ENCODE measurements around the gene CST6.

The CST6 gene, protein sequence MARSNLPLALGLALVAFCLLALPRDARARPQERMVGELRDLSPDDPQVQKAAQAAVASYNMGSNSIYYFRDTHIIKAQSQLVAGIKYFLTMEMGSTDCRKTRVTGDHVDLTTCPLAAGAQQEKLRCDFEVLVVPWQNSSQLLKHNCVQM

GRCh38 chr11:66011785-66012303, at the start of gene CST6:
Gene CST6 (plus strand): TSS chr11:66012008. CDS start chr11:66012045, 37 bp downstream.
- DNase-seq = no peak

DNA sequence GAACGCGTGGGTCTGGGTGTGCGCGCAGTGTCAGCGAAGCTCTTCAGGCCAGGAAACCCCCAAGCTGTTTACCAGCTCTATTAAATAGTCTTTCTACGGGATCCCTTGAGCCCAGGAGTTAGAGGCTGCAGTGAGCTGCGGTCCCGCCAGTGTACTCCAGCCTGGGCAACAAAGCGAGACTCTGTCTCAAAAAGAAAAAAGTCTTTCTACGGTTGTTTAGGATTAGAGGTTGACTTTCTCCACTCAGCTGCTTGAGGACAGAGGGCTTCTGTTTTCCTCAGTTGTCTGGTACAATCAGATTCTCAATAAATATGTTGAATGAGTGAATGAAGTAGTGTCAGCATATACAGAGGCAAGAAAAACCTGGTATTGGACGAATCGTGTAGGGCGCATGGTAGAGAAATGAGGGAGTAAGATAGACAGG, 49.7 kb upstream of the CST6 start:
- no peak for DNase-seq

DNA sequence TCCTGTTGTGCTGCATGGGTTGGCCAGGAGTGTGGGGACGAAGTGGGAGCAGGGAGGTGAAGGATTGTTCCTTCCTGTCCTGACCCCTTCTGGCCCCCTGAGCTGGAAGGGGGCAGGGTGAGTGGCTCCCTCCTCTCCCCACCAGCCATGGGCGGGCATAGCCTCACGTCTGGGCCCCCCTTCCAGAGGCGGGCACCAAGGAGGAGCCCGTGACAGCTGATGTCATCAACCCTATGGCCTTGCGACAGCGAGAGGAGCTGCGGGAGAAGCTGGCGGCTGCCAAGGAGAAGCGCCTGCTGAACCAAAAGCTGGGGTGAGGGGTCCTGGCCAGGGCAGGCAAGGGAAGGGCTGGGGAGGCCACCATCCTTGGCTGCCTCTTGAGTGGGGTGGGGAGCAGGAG, 46.9 kb upstream of the CST6 start:
- DNase-seq = no peak

GRCh38 chr11:65965986-65966762, 45.6 kb upstream of the CST6 start:
- no peak for DNase-seq

DNA sequence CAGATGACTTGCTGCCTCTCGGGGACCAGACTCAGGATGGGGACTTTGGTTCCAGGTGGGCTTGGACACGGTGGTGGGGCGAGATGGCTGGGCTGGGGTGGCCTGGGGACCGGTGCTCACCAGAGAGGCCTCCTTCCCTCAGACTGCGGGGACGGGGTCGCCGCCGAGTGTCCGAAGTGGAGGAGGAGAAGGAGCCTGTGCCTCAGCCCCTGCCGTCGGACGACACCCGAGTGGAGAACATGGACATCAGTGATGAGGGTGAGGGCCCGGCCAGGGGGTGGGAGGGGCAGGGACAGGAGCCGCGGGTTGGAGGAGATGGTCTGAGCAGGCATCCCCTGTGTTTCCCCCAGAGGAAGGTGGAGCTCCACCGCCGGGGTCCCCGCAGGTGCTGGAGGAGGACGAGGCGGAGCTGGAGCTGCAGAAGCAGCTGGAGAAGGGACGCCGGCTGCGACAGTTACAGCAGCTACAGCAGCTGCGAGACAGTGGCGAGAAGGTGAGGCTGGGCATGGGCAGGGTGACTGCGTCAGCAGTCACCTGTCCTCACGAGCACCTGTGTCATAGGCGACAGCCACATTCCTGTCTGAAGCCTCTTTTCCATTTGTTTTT, 44.4 kb upstream of the CST6 start:
- DNase-seq = no peak

- no peak for DNase-seq
Measured at GRCh38 chr11:65968600-65969482, 43.0 kb upstream of the CST6 start.

DNA sequence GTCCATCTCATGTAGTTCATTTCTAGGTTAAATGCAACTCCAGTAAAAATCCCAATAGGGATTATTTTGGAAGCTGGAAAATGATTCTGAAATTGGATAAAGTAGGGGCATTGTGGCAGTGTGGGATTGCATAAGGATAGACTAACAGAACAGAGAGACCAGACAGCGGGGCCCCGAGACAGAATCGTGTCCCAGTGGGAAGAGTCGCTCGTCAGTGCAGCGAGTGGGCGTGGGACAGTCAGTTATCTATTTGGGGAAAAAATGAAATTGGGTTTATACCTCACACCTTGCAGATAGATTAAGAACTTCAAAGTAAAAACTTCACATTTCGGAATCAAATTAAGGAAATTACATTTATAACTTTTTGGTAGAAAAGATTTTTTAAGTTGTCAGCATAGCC, 39.7 kb upstream of the CST6 start:
- no peak for DNase-seq

GRCh38 chr11:65973439-65974110, 38.2 kb upstream of the CST6 start:
- DNase-seq = peak in 2 of 3 donors; percentile 29 to 35

DNA sequence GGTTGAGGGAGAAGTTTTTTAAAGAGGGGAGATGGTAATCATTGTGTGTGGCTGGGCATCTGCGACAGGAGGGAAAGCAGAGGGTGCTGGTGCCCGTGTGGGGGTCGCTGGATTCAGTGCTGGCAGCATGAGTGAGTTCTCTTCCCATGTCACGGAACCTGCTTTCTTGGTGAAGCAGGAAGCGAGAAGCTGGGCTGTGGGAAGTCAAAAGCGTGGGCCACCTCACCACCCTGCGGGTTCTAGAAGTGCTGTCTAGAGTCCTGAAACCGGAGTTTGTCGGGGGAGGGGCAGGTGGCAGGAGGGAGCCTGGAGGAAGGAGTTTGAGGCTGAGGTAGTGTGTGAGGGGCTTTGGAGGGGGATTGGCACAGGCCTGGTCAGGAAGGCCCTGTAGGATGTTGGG, 36.0 kb upstream of the CST6 start:
- DNase-seq = no peak

DNA sequence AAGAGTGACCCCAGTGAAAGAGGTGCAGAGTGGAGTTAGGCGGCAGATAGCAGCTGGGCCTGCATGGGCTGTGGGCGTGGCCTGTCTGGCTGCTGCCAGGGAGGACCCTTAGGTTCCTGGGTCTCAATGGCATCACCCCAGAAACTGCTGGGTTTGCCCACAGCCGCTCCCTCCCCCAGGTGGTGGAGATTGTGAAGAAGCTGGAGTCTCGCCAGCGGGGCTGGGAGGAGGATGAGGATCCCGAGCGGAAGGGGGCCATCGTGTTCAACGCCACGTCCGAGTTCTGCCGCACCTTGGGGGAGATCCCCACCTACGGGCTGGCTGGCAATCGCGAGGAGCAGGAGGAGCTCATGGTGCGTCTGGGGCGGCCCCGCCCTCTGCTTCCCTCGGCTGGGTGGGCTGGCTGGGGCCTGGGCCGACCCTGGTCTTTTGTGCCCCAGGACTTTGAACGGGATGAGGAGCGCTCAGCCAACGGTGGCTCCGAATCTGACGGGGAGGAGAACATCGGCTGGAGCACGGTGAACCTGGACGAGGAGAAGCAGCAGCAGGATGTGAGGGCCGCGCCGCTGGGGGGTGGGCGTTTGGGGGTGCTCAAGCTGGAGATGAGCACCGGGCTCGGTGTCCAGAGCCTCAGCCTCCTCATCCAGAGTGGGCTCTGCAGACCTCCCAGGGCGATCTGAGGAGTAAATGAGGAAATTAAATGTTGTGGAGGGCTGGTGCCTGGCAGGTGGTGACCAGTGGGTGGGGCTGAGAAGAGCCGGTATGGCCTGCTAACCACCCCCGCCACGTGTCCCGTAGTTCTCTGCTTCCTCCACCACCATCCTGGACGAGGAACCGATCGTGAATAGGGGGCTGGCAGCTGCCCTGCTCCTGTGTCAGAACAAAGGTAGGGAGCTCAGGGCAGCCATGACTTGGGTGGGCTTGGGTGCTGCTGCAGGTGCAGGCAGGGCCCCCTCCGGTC, 35.3 kb upstream of the CST6 start:
- DNase-seq = no peak

GRCh38 chr11:65977621-65978390, 34.0 kb upstream of the CST6 start:
- DNase-seq = no peak

- DNase-seq = no peak
Measured at GRCh38 chr11:65978391-65979238, 33.2 kb upstream of the CST6 start.

- DNase-seq = no peak
Measured at GRCh38 chr11:65979261-65979759, 32.5 kb upstream of the CST6 start.

- DNase-seq = no peak
Measured at GRCh38 chr11:65981101-65981740, 30.6 kb upstream of the CST6 start.

GRCh38 chr11:65981972-65982823, 29.6 kb upstream of the CST6 start:
- DNase-seq = no peak

DNA sequence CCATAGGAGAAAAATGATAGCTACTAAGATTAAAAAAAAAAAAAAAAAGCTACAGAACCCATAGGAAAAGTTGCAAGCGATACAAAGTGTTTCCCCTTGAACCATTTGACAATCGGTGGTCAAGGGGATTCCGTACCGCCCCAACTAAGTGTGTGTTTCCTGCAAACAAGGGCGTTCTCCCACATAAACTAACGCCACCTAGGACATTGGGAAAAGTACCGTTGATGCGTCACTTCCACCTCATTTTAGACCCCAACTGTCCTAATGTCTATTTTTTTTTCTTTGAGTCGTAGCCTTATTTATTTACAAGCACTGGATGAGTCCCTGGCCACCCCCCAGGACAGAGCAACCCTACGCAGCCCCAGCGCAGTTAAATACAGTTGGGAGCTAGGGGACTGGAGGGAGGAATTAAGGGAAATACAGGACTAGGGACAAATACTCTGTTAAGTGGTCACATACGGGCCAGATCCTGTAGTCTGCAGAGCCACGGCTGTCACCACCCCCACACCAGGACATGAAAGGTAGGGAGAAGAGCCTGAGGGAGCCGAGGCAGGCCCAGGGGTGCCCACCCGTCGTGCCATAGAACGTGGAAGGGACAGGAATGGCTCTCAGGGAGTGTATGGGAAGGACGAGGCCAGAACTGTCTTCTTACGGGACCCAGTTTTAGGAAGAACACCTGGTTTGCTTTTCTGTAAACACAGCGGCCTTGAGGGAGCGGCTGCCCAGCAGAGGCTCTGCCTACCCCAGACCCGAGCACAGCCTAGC, 28.8 kb upstream of the CST6 start:
- DNase-seq = no peak

DNA sequence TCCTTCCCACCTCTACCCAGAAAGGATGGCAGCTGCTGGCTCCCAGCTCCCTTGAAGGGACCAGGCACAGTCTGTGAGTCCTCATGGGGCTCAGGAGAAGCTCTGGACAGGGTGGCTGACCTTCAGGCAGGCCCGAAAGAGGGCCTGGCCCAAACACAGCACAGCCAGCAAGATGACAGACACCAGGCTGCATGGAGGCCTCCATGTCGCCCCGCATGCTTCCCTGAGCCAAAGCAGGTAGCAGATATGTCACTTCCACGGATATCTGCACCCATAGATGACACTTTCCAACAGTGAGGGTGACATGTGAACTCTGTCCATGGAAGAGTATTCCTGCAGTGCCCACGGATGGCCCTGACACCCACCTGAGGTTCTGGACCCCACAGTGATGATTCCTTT, 28.2 kb upstream of the CST6 start:
- DNase-seq = no peak
